Endometrium (tissue), 2 donors: Measurements from ENCODE around the gene CANT1.
"Not testable (repeated sequence)": the region's sequence is repeated elsewhere in the genome, so short reads cannot be mapped to it uniquely, and the experiment has no call there.

Experiments
- FAIRE-seq: peaks from 2 replicates; lab custom pipeline; 2012; peaks lifted over from hg19 to GRCh38; lab: Jason Lieb, UNC
- donor health status: control.
- donor health status: control.

Gene CANT1

GRCh38 chr17:78976907-78977680, 32.5 kb downstream of the CANT1 start:
- FAIRE-seq, result no peak

GRCh38 chr17:78974635-78975591, 34.7 kb downstream of the CANT1 start:
- FAIRE-seq, result peak; percentile 62

- no peak for FAIRE-seq
These were observed 35.6 kb downstream of the CANT1 start for GRCh38 chr17:78973792-78974520.

GRCh38 chr17:78973196-78973595, 36.4 kb downstream of the CANT1 start:
- no peak for FAIRE-seq

GRCh38 chr17:78972507-78973105, 37.0 kb downstream of the CANT1 start:
- FAIRE-seq, result no peak

GRCh38 chr17:78971756-78972506, 37.6 kb downstream of the CANT1 start:
- FAIRE-seq, result no peak

GRCh38 chr17:78970834-78971755, 38.5 kb downstream of the CANT1 start:
- no peak for FAIRE-seq

- no peak for FAIRE-seq
These were observed 39.7 kb downstream of the CANT1 start for GRCh38 chr17:78969865-78970264.

- no peak for FAIRE-seq
These were observed 41.7 kb downstream of the CANT1 start for GRCh38 chr17:78967782-78968362.

GRCh38 chr17:78966910-78967600, 42.5 kb downstream of the CANT1 start:
- no peak for FAIRE-seq

- FAIRE-seq, result no peak
These were observed 43.3 kb downstream of the CANT1 start for GRCh38 chr17:78966123-78966813.

GRCh38 chr17:78965491-78965924, 44.1 kb downstream of the CANT1 start:
- FAIRE-seq, result no peak

- no peak for FAIRE-seq
These were observed 46.2 kb downstream of the CANT1 start for GRCh38 chr17:78963378-78963777.

GRCh38 chr17:78962984-78963348, 46.6 kb downstream of the CANT1 start:
- FAIRE-seq, result not testable (repeated sequence)

- no peak for FAIRE-seq
These were observed 47.1 kb downstream of the CANT1 start for GRCh38 chr17:78962345-78962983.

GRCh38 chr17:78961571-78961970, 48.0 kb downstream of the CANT1 start:
- FAIRE-seq, result no peak

GRCh38 chr17:78960928-78961327, 48.6 kb downstream of the CANT1 start:
- no peak for FAIRE-seq

- FAIRE-seq, result no peak
These were observed 49.8 kb downstream of the CANT1 start for GRCh38 chr17:78959803-78960202.
